Vagina (tissue), 2 donors: ENCODE results near the gene MAP2K5. TPM values are rescaled to one million over a fixed set of nuclear protein-coding genes. Genes with fewer than 3 reads are reported as not detected.
A peak's percentile ranks its signal among the peaks of the same experiment; 100 is the strongest.

ENCODE experiments used
- DNase-seq, 2 donors: peaks; one replicate each; pipeline ENCODE4 v3.0.0-alpha.2; 2017; ENCODE audit errors: extremely low spot score in 2 of 2
- H3K27ac ChIP-seq: fragments of 200-600 bp; sonication (generic); one replicate; pipeline ENCODE4 v1.5.1; 2019
- H3K27me3 ChIP-seq: fragments of 200-600 bp; sonication (generic); one replicate; pipeline ENCODE4 v1.5.1; 2019
- H3K36me3 ChIP-seq, 2 donors: fragments of 200-600 bp; sonication (generic); one replicate each; pipeline ENCODE4 v1.5.1; 2017 to 2019
- H3K4me1 ChIP-seq: fragments of 200-600 bp; sonication (generic); one replicate; pipeline ENCODE4 v1.5.1; 2019
- H3K4me3 ChIP-seq, 2 donors: fragments of 200-600 bp; sonication (generic); 1 replicate in 1 of 2; 2 replicates in 1 of 2; pipeline ENCODE4 v1.5.1; 2016 to 2019
- H3K9me3 ChIP-seq: fragments of 200-600 bp; sonication (generic); one replicate; pipeline ENCODE4 v1.5.1; 2019
- CTCF ChIP-seq, 3 experiments: fragments of 450-650 bp in 2 of 3; fragments of 200-600 bp in 1 of 3; sonication (generic) in 1 of 3; IDR thresholded peaks; one replicate each; pipeline ENCODE4 v1.5.1; 2017 to 2019; ENCODE audit warnings: antibody characterized with exemption in 3 of 3, mild to moderate bottlenecking in 2 of 3, moderate library complexity in 2 of 3
- POLR2A ChIP-seq, 2 donors: fragments of 450-650 bp; IDR thresholded peaks; one replicate each; pipeline ENCODE4 v1.6.1; 2017; ENCODE audit warnings: antibody characterized with exemption in 2 of 2, mild to moderate bottlenecking in 2 of 2, moderate library complexity in 2 of 2
- POLR2AphosphoS5 ChIP-seq, 2 donors: sonication (generic); formaldehyde crosslinking; IDR thresholded peaks; one replicate each; pipeline ENCODE4 v1.9.0; 2017; ENCODE audit warnings: antibody characterized with exemption in 2 of 2, mild to moderate bottlenecking in 2 of 2, low read depth in 1 of 2; ENCODE audit not compliant: insufficient read depth in 1 of 2
- intact Hi-C: fragments of 100-400 bp; cut with DNase I; formaldehyde crosslinking; loops from one replicate; pipeline ENCODE4 v1.15.1; 2023
- total RNA-seq: library from RNA; depleted of rRNA; stranded (reverse); fragments of >200 nt; gene quantifications from one replicate; pipeline ENCODE4 v1.2.3, GENCODE V29; 2016

MAP2K5 gene
- total RNA-seq: 13.5 TPM

- Histone ChIP-seq H3K27ac (peak within 1 kb of the TSS; percentile 82), H3K4me3 (peak within 1 kb of the TSS; percentile 78 to 80), H3K36me3 (peaks cover 0 to 4% of the 10 kb centered on the region in 2 donors), H3K27me3 (no peaks in the 10 kb centered on the region), H3K4me1 (peaks cover 29% of the 10 kb centered on the region), H3K9me3 (no peaks in the 10 kb centered on the region)
- no peak for DNase-seq
- peak in 1 of 2 donors; percentile 32 for TF ChIP-seq POLR2A (IDR thresholded peaks at IDR 0.05)
- TF ChIP-seq POLR2AphosphoS5 (IDR thresholded peaks at IDR 0.05; ENCODE audit: insufficient read depth in 1 of 2, low read depth in 1 of 2): peak in 1 of 2 donors; percentile 80
- TF ChIP-seq CTCF (IDR thresholded peaks at IDR 0.05): no peak
- intact Hi-C loops: loop anchor here (5.0 kb wide), 1 partner anchor 295 kb away; no protein-coding TSS in a partner anchor
These were observed at the start of gene MAP2K5 for GRCh38 chr15:67542420-67543347. TSS of gene MAP2K5 (plus strand) at chr15:67542703. CDS start at chr15:67543336, 633 bp downstream.

- Histone ChIP-seq H3K36me3 (no peaks in the 10 kb centered on the region), H3K27ac (no peak overlapping the region), H3K4me3 (no peak overlapping the region), H3K27me3 (no peaks in the 10 kb centered on the region), H3K9me3 (no peaks in the 10 kb centered on the region), H3K4me1 (no peaks in the 10 kb centered on the region)
- intact Hi-C loops: no loop called here
- no peak for TF ChIP-seq POLR2A (IDR thresholded peaks at IDR 0.05)
- TF ChIP-seq POLR2AphosphoS5 (IDR thresholded peaks at IDR 0.05; ENCODE audit: insufficient read depth in 1 of 2, low read depth in 1 of 2): no peak
- TF ChIP-seq CTCF (IDR thresholded peaks at IDR 0.05): no peak
- no peak for DNase-seq
These were observed 46.9 kb upstream of the MAP2K5 start for GRCh38 chr15:67495585-67495984.

- DNase-seq: no peak
- Histone ChIP-seq H3K4me3 (no peak overlapping the region), H3K27ac (no peak overlapping the region), H3K36me3 (no peaks in the 10 kb centered on the region), H3K27me3 (no peaks in the 10 kb centered on the region), H3K9me3 (no peaks in the 10 kb centered on the region), H3K4me1 (no peaks in the 10 kb centered on the region)
- no peak for TF ChIP-seq POLR2AphosphoS5 (IDR thresholded peaks at IDR 0.05; ENCODE audit: insufficient read depth in 1 of 2, low read depth in 1 of 2)
- TF ChIP-seq POLR2A (IDR thresholded peaks at IDR 0.05): no peak
- no peak for TF ChIP-seq CTCF (IDR thresholded peaks at IDR 0.05)
- intact Hi-C loops: no loop called here
These were observed 41.2 kb upstream of the MAP2K5 start for GRCh38 chr15:67501177-67501835.

GRCh38 chr15:67501836-67502461, 40.6 kb upstream of the MAP2K5 start:
- TF ChIP-seq POLR2A (IDR thresholded peaks at IDR 0.05) (no peak), POLR2AphosphoS5 (IDR thresholded peaks at IDR 0.05; ENCODE audit: insufficient read depth in 1 of 2, low read depth in 1 of 2) (no peak), CTCF (IDR thresholded peaks at IDR 0.05) (no peak)
- H3K27me3 ChIP-seq: no peaks in the 10 kb centered on the region
- H3K27ac ChIP-seq: no peak overlapping the region
- no peaks in the 10 kb centered on the region for H3K9me3 ChIP-seq
- intact Hi-C loops: no loop called here
- no peak for DNase-seq
- H3K4me1 ChIP-seq: no peaks in the 10 kb centered on the region
- no peaks in the 10 kb centered on the region for H3K36me3 ChIP-seq
- H3K4me3 ChIP-seq: no peak overlapping the region
